MM.1S (cell line): ENCODE data around the gene SPEM2.

ENCODE experiments used
- DNase-seq: peaks from one replicate; pipeline ENCODE4 v3.0.0-alpha.2; 2015
- H2AFZ ChIP-seq: fragments of 300-600 bp; sonication (generic); 2 replicates; pipeline ENCODE4 v1.6.0; 2016; ENCODE audit warnings: antibody characterized with exemption, low read length
- H3F3A ChIP-seq: fragments of 300-600 bp; sonication (generic); 2 replicates; pipeline ENCODE4 v1.6.1; 2016; ENCODE audit warnings: mild to moderate bottlenecking, antibody characterized with exemption, low read length, moderate library complexity, mixed read lengths; ENCODE audit not compliant: insufficient read depth
- H3K27ac ChIP-seq: fragments of 300-600 bp; sonication (generic); 2 replicates; pipeline ENCODE4 v1.5.1; 2016; ENCODE audit warnings: mild to moderate bottlenecking, low read length
- H3K27me3 ChIP-seq: fragments of 300-600 bp; sonication (generic); replicated peaks from 2 replicates; pipeline ENCODE4 v1.6.0; 2016; ENCODE audit warnings: low read length; ENCODE audit not compliant: insufficient read depth
- H3K36me3 ChIP-seq: fragments of 300-600 bp; sonication (generic); replicated peaks from 2 replicates; pipeline ENCODE4 v1.6.1; 2016; ENCODE audit warnings: mild to moderate bottlenecking, low read length, mixed read lengths; ENCODE audit not compliant: insufficient read depth
- H3K4me1 ChIP-seq: fragments of 300-600 bp; sonication (generic); 2 replicates; pipeline ENCODE4 v1.6.1; 2016; ENCODE audit warnings: low read length, mixed read lengths
- H3K4me2 ChIP-seq: fragments of 300-600 bp; sonication (generic); 2 replicates; pipeline ENCODE4 v1.6.0; 2016; ENCODE audit warnings: low read depth, low read length
- H3K4me3 ChIP-seq: fragments of 300-600 bp; sonication (generic); 2 replicates; pipeline ENCODE4 v1.5.1; 2016; ENCODE audit warnings: low read length, mixed read lengths
- H3K79me2 ChIP-seq: fragments of 300-600 bp; sonication (generic); 2 replicates; pipeline ENCODE4 v1.6.1; 2016; ENCODE audit warnings: mixed run types, low read length, mixed read lengths
- H3K9ac ChIP-seq: fragments of 300-600 bp; sonication (generic); 2 replicates; pipeline ENCODE4 v1.6.1; 2016; ENCODE audit warnings: low read length, mixed read lengths
- H3K9me2 ChIP-seq: fragments of 300-600 bp; sonication (generic); replicated peaks from 2 replicates; pipeline ENCODE4 v1.6.1; 2016; ENCODE audit warnings: mild to moderate bottlenecking, low read length, mixed read lengths; ENCODE audit not compliant: insufficient read depth
- H3K9me3 ChIP-seq: fragments of 300-600 bp; sonication (generic); replicated peaks from 2 replicates; pipeline ENCODE4 v1.6.1; 2016; ENCODE audit warnings: mild to moderate bottlenecking, low read length, mixed read lengths; ENCODE audit not compliant: insufficient read depth
- H4K20me1 ChIP-seq: fragments of 300-600 bp; sonication (generic); 2 replicates; pipeline ENCODE4 v1.6.1; 2016; ENCODE audit warnings: mild to moderate bottlenecking, low read length, moderate library complexity, mixed read lengths; ENCODE audit not compliant: insufficient read depth
- EZH2 ChIP-seq: fragments of 300-600 bp; sonication (generic); optimal IDR thresholded peaks from 2 replicates; pipeline ENCODE3; 2017; ENCODE audit warnings: low read depth, mild to moderate bottlenecking, antibody characterized with exemption, low read length, mixed read lengths
- EZH2phosphoT487 ChIP-seq: fragments of 300-600 bp; sonication (generic); IDR thresholded peaks from 2 replicates; pipeline ENCODE4 v1.6.1; 2018; ENCODE audit warnings: antibody characterized with exemption, low read length
- TF ChIP-seq, protein P1 (sequence below): fragments of 300-600 bp; sonication (generic); IDR thresholded peaks from 2 replicates; pipeline ENCODE4 v1.5.1; 2016; ENCODE audit warnings: antibody characterized with exemption, low read length, mixed read lengths

The SPEM2 gene

DNA sequence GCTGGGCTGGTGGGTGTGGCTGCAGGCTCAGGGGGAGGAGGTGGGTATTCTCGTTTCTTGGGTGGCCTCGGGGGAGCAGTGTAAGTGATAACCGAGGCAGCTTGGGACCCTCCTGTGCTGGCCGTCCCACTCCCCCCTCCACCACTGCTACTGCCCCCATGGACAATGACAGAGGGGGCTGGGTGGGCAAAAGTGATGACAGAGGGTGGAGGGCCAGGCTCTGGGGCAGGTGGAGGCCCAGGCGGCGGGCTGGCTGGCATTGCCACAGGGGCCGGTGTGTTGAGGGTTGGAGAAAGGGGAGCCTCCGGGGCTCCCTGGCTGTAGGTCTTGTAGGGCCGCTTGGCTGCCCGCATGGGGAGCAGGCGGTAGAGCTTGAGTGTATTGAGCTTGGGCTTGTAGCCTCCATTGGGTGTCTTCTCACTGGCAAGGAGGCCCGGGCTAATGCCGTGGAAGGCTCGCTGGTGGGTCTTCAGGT lies 38.0 kb downstream of the SPEM2 start:
- Histone ChIP-seq H3F3A (no peaks in the 10 kb centered on the region), H3K27ac (no peak overlapping the region), H3K79me2 (no peaks in the 10 kb centered on the region), H3K36me3 (no peaks in the 10 kb centered on the region), H3K27me3 (no peaks in the 10 kb centered on the region), H3K9ac (no peak overlapping the region), H3K9me2 (no peaks in the 10 kb centered on the region), H3K9me3 (no peaks in the 10 kb centered on the region), H4K20me1 (no peaks in the 10 kb centered on the region), H3K4me1 (no peaks in the 10 kb centered on the region), H3K4me2 (no peak overlapping the region), H2AFZ (no peak overlapping the region), H3K4me3 (no peak overlapping the region)
- DNase-seq: no peak
- TF ChIP-seq EZH2phosphoT487 (no peak), EZH2 (no peak)
- TF ChIP-seq, protein P1, sequence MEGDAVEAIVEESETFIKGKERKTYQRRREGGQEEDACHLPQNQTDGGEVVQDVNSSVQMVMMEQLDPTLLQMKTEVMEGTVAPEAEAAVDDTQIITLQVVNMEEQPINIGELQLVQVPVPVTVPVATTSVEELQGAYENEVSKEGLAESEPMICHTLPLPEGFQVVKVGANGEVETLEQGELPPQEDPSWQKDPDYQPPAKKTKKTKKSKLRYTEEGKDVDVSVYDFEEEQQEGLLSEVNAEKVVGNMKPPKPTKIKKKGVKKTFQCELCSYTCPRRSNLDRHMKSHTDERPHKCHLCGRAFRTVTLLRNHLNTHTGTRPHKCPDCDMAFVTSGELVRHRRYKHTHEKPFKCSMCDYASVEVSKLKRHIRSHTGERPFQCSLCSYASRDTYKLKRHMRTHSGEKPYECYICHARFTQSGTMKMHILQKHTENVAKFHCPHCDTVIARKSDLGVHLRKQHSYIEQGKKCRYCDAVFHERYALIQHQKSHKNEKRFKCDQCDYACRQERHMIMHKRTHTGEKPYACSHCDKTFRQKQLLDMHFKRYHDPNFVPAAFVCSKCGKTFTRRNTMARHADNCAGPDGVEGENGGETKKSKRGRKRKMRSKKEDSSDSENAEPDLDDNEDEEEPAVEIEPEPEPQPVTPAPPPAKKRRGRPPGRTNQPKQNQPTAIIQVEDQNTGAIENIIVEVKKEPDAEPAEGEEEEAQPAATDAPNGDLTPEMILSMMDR: no peak

DNA sequence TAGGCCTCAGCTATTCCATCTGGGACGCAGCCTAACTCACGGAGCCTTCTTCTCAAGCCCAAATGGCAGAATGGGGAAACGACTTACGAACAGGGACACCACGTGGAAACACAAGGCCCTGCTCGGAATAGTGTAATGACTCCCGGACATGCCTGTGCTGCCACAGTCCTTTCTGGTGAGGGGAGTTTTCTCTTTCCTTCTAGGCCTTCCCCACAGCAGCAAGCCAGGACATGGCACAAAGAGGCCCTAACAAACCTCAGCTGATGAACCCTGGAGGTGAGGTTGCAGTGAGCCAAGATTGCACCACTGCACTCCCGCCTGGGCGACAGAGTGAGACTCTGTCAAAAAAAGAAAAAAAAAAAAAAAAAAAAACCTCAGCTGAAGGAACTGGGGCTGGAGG lies 38.7 kb downstream of the SPEM2 start:
- no peaks in the 10 kb centered on the region for H4K20me1 ChIP-seq
- H3K9ac ChIP-seq: no peak overlapping the region
- H3K27ac ChIP-seq: no peak overlapping the region
- no peaks in the 10 kb centered on the region for H3K9me3 ChIP-seq
- no peak overlapping the region for H3K4me3 ChIP-seq
- no peaks in the 10 kb centered on the region for H3F3A ChIP-seq
- H3K36me3 ChIP-seq: no peaks in the 10 kb centered on the region
- DNase-seq: no peak
- no peaks in the 10 kb centered on the region for H3K4me1 ChIP-seq
- H2AFZ ChIP-seq: no peak overlapping the region
- H3K27me3 ChIP-seq: no peaks in the 10 kb centered on the region
- H3K4me2 ChIP-seq: no peak overlapping the region
- no peaks in the 10 kb centered on the region for H3K79me2 ChIP-seq
- TF ChIP-seq EZH2 (no peak), EZH2phosphoT487 (no peak)
- TF ChIP-seq, protein P1: no peak
- no peaks in the 10 kb centered on the region for H3K9me2 ChIP-seq

DNA sequence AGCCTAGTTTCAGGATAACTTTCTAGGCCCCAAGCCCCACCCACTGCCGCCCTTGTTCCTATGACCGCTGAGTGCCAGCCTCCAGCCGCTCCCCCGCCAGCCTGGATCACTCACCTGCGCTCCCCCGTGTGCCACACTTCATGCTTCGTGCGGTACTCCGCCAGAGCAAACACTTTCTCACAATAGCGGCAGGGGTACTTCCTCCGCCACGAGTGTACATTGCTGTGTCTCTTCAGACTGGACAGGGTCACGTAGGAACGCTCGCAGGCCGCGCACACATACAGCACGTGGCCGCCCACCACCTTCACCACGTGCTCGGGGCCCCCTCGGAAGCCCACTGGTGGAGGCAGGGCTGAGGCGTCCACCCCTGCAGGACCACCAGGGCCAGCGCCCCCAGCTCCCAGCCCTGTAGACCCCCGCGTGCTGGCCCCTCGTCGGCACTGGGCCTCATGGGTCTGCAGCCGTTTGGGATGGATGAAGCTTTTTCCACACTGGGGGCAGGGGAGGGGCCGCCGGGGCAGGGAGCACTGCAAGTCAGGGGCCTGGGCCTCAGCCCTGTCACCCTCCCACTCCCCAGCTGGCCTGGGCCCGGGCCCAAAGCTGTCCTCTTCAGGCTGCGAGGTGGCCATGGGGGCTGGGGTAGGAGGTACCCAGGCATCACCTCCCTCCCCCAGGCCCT lies 40.3 kb downstream of the SPEM2 start:
- no peaks in the 10 kb centered on the region for H3F3A ChIP-seq
- no peaks in the 10 kb centered on the region for H3K79me2 ChIP-seq
- H3K9ac ChIP-seq: no peak overlapping the region
- no peaks in the 10 kb centered on the region for H3K4me1 ChIP-seq
- no peak for DNase-seq
- no peaks in the 10 kb centered on the region for H4K20me1 ChIP-seq
- H3K9me3 ChIP-seq: no peaks in the 10 kb centered on the region
- TF ChIP-seq EZH2 (no peak), EZH2phosphoT487 (no peak)
- TF ChIP-seq, protein P1: no peak
- H3K27ac ChIP-seq: no peak overlapping the region
- no peak overlapping the region for H3K4me2 ChIP-seq
- H3K9me2 ChIP-seq: no peaks in the 10 kb centered on the region
- no peaks in the 10 kb centered on the region for H3K27me3 ChIP-seq
- H2AFZ ChIP-seq: no peak overlapping the region
- no peaks in the 10 kb centered on the region for H3K36me3 ChIP-seq
- no peak overlapping the region for H3K4me3 ChIP-seq
